Coronary artery (tissue), 2 donors: Measurements from ENCODE around the gene SAA1.
A peak's percentile ranks its signal among the peaks of the same experiment; 100 is the strongest.

Experiments used
- DNase-seq: peaks from one replicate; pipeline ENCODE4 v3.0.0-alpha.2; 2017; ENCODE audit warnings: low spot score
- H3K27ac ChIP-seq, 2 donors: fragments of 200-600 bp; sonication (generic); one replicate each; pipeline ENCODE4 v1.5.1; 2016 to 2019
- H3K4me3 ChIP-seq: fragments of 200-600 bp; sonication (generic); 2 replicates; pipeline ENCODE4 v1.5.1; 2016; ENCODE audit warnings: mild to moderate bottlenecking, moderate library complexity
- CTCF ChIP-seq: fragments of 200-600 bp; sonication (generic); IDR thresholded peaks from one replicate; pipeline ENCODE4 v1.5.1; 2019; ENCODE audit warnings: antibody characterized with exemption

Gene SAA1

DNA sequence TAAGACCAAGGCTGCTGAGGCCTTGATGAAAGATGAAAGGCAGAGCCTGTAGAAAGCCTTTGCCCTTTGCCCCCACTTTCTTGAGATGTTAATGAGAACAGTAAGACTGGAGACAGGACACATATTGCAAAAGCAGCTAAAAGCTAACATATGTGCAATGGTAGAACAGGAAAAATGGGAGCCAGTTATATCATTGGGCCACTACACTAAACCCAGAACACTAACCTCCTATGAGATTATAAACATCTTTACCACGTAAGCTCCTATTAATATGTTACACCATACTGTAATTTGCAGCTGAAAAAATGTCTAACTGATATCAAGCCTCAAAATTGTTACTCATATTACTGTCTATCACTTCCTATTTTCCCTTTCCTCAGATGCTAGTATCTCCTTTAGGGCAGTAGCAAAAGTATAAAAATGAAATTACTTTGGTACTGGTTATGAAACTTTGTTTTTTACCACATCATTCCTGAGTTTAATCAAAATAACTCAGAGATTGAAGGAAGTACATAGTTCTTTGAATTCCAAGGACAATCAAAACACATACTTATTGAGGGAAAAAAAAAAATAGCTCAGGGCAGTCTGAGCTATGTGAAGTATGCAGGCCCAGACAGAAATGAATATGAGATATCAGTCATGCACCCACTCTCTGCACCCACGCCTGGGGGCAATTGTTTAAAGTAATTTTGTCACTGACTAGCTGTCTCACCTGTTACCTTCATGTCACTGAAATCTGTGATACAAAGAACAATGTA lies 46.8 kb downstream of the SAA1 start:
- no peak for TF ChIP-seq CTCF
- DNase-seq: no peak
- Histone ChIP-seq H3K4me3 (peak overlapping the region; percentile 6), H3K27ac (peak overlapping the region; percentile 60 to 85)

DNA sequence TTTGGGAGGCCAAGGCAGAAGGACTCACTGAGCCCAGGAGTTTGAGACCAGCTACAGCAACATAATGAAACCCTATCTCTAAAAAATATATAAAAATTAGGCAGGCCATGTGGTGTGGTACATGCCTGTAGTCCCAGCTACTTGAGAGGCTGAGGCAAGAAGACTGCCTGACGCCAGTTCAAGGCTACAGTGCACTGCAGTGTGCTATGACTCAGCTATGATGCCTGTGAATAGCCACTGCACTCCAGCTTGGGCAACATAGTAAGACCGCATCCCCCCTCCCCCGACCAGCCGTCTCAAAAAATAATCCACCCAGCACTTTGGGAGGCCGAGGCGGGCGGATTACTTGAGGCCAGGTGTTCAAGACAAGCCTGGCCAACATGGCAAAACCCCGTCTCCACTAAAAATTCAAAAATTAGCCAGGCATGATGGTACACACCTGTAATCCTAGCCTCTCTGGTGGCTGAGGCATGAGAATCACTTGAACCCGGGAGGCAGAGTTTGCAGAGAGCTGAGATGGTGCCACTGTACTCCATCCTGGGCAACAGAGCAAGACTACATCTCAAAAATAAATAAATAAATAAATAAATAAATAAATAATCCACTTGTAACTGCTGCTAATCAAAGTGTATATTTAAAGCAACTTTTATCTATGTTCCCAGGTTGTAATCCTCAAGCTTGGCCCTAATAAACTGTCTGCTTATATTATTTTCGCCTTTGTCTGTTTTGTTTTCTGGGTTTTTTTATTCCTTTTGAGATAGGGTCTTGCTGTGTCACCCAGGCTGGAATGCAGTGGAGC lies 48.1 kb downstream of the SAA1 start:
- no peak for DNase-seq
- peak overlapping the region; percentile 50 to 85 for H3K27ac ChIP-seq

GRCh38 chr11:18314784-18315523 lies 48.9 kb downstream of the SAA1 start:
- TF ChIP-seq CTCF: no peak
- H3K27ac ChIP-seq: peak overlapping the region; percentile 50 to 85

More for the DNA sequence above, 48.1 kb downstream of the SAA1 start:
- H3K4me3 ChIP-seq: no peak overlapping the region
- no peak for TF ChIP-seq CTCF

GRCh38 chr11:18315893-18316292 lies 49.8 kb downstream of the SAA1 start:
- no peak for TF ChIP-seq CTCF
- Histone ChIP-seq H3K4me3 (no peak overlapping the region), H3K27ac (peak overlapping the region in 1 of 2 donors; percentile 25)
- DNase-seq: no peak

More at GRCh38 chr11:18314784-18315523, 48.9 kb downstream of the SAA1 start:
- no peak for DNase-seq
- H3K4me3 ChIP-seq: no peak overlapping the region

GRCh38 chr11:18317551-18317950 lies 51.5 kb downstream of the SAA1 start:
- H3K4me3 ChIP-seq: no peak overlapping the region
- no peak for DNase-seq
- H3K27ac ChIP-seq: no peak overlapping the region
- no peak for TF ChIP-seq CTCF
